GM12878 (cell line): ENCODE results near the gene CDC20B. TPM values are rescaled to one million over a fixed set of nuclear protein-coding genes. Genes with fewer than 3 reads are reported as not detected.

Experiments
- ATAC-seq: fragments of 200-7000 bp; cut with Tn5 transposase; 3 replicates; pipeline ENCODE4 v1.9.1; 2020; ENCODE audit warnings: mild to moderate bottlenecking, moderate library complexity
- BruUV-seq: library from RNA; stranded (reverse); fragments of 400-500 nt; replicated peaks from 2 replicates; lab custom pipeline; 2021; lab: Mats Ljungman, UMichigan
- CTCF ChIA-PET: fragments of 300-600 bp; sonication (Branson Sonifier 250); formaldehyde crosslinking; extraction: SDS; loops from one replicate; lab custom pipeline; 2021; ENCODE audit warnings: inconsistent platforms; lab: Yijun Ruan, JAX
- POLR2A ChIA-PET: fragments of 350-600 bp; formaldehyde crosslinking; extraction: SDS; loops from one replicate; lab custom pipeline; 2021; ENCODE audit warnings: inconsistent platforms; lab: Charles Lee
- RAD21 ChIA-PET: fragments of 300-600 bp; sonication (Branson Sonifier 250); formaldehyde crosslinking; loops from one replicate; lab custom pipeline; 2023; ENCODE audit warnings: antibody characterized with exemption; ENCODE audit not compliant: unreplicated experiment; lab: Charles Lee
- SMC1A ChIA-PET: fragments of 300-600 bp; sonication (Branson Sonifier 250); formaldehyde crosslinking; loops from one replicate; lab custom pipeline; 2023; ENCODE audit not compliant: unreplicated experiment, uncharacterized antibody; lab: Charles Lee
- DNase-seq: peaks from one replicate; pipeline ENCODE4 v3.0.0-alpha.2; 2011; ENCODE audit warnings: low read depth, low spot score
- FAIRE-seq: peaks from 3 replicates; lab custom pipeline; 2011; peaks lifted over from hg19 to GRCh38; lab: Jason Lieb, UNC
- H2AFZ ChIP-seq: 2 replicates; pipeline ENCODE4 v1.6.0; 2011; ENCODE audit warnings: low read depth, low read length, control low read depth; ENCODE audit not compliant: control insufficient read depth
- H3K27ac ChIP-seq: 2 replicates; pipeline ENCODE4 v1.5.1; 2011; ENCODE audit warnings: control low read depth; ENCODE audit not compliant: control insufficient read depth, insufficient read depth
- H3K27me3 ChIP-seq, 2 experiments: replicated peaks in 1 of 2; 2 replicates each; pipeline versions ENCODE4 v1.6.0 to v1.6.1; 2011; ENCODE audit warnings: low read length in 1 of 2; ENCODE audit not compliant: control insufficient read depth in 2 of 2, insufficient read depth in 2 of 2
- H3K36me3 ChIP-seq, 2 experiments: 2 replicates each; pipeline ENCODE4 v1.5.1; 2011; ENCODE audit warnings: low read length in 1 of 2; ENCODE audit not compliant: control insufficient read depth in 2 of 2, insufficient read depth in 2 of 2
- H3K4me1 ChIP-seq: 2 replicates; pipeline ENCODE4 v1.6.1; 2011; ENCODE audit warnings: mild to moderate bottlenecking, low read length, moderate library complexity, mixed read lengths; ENCODE audit not compliant: control insufficient read depth, insufficient read depth
- H3K4me2 ChIP-seq: 2 replicates; pipeline ENCODE4 v1.6.0; 2011; ENCODE audit warnings: control low read depth; ENCODE audit not compliant: control insufficient read depth, insufficient read depth
- H3K4me3 ChIP-seq: fragments of 200-600 bp; sonication (generic); 2 replicates; pipeline ENCODE4 v1.5.1; 2016
- H3K79me2 ChIP-seq: 2 replicates; pipeline ENCODE4 v1.6.0; 2011; ENCODE audit warnings: low read length; ENCODE audit not compliant: control insufficient read depth, insufficient read depth
- H3K9ac ChIP-seq: 2 replicates; pipeline ENCODE4 v1.8.0; 2011; ENCODE audit warnings: low read length, control low read depth, mixed read lengths; ENCODE audit not compliant: control insufficient read depth, insufficient read depth
- H3K9me3 ChIP-seq: replicated peaks from 3 replicates; pipeline ENCODE4 v1.5.1; 2011; ENCODE audit warnings: mild to moderate bottlenecking, low read length; ENCODE audit not compliant: control insufficient read depth, insufficient read depth
- H4K20me1 ChIP-seq: 2 replicates; pipeline ENCODE4 v1.6.0; 2011; ENCODE audit not compliant: control insufficient read depth, insufficient read depth
- EGR1 ChIP-seq, 2 experiments: IDR thresholded peaks; 1 replicate in 1 of 2; 2 replicates in 1 of 2; pipeline ENCODE4 v1.6.1; 2011 to 2012; ENCODE audit warnings: low read depth in 2 of 2, low read length in 2 of 2, borderline replicate concordance in 1 of 2, mild to moderate bottlenecking in 1 of 2, moderate library complexity in 1 of 2
- IRF4 ChIP-seq: IDR thresholded peaks from 2 replicates; pipeline ENCODE4 v1.6.1; 2011; ENCODE audit warnings: low read depth, low read length
- IRF5 ChIP-seq: fragments of 450-650 bp; IDR thresholded peaks from 2 replicates; pipeline ENCODE4 v1.6.1; 2017; ENCODE audit warnings: borderline replicate concordance
- JUNB ChIP-seq: IDR thresholded peaks from 2 replicates; pipeline ENCODE4 v1.6.1; 2016; ENCODE audit warnings: antibody characterized with exemption, mild to moderate bottlenecking
- MAX ChIP-seq: IDR thresholded peaks from 2 replicates; pipeline ENCODE4 v1.6.1; 2012; ENCODE audit warnings: low read depth, low read length, improper control_type of control experiment
- NBN ChIP-seq: fragments of 450-650 bp; IDR thresholded peaks from 2 replicates; pipeline ENCODE4 v1.6.1; 2016
- NFYA ChIP-seq: IDR thresholded peaks from 2 replicates; pipeline ENCODE4 v1.6.1; 2011; ENCODE audit warnings: low read depth, mild to moderate bottlenecking, low read length, improper control_type of control experiment, borderline replicate concordance
- NRF1 ChIP-seq: conservative IDR thresholded peaks from 2 replicates; pipeline ENCODE4 v1.6.1; 2011; ENCODE audit warnings: mild to moderate bottlenecking, low read depth, low read length, improper control_type of control experiment
- RAD21 ChIP-seq: IDR thresholded peaks from 2 replicates; pipeline ENCODE4 v1.6.1; 2011; ENCODE audit warnings: mild to moderate bottlenecking, low read depth, low read length, moderate library complexity; ENCODE audit not compliant: insufficient read depth
- RBBP5 ChIP-seq: fragments of 200-600 bp; sonication (generic); conservative IDR thresholded peaks from 2 replicates; pipeline ENCODE4 v1.6.1; 2016
- RELA ChIP-seq: fragments of 450-650 bp; IDR thresholded peaks from 2 replicates; pipeline ENCODE4 v1.8.0; 2014; ENCODE audit warnings: borderline replicate concordance; ENCODE audit not compliant: partially characterized antibody
- RFX5 ChIP-seq: IDR thresholded peaks from 2 replicates; pipeline ENCODE4 v1.6.1; 2011; ENCODE audit warnings: low read depth, low read length, improper control_type of control experiment
- STAT3 ChIP-seq: IDR thresholded peaks from 2 replicates; pipeline ENCODE4 v1.6.1; 2011; ENCODE audit warnings: low read depth, low read length, improper control_type of control experiment
- TCF12 ChIP-seq: IDR thresholded peaks from 2 replicates; pipeline ENCODE4 v1.6.1; 2011; ENCODE audit warnings: low read depth, mild to moderate bottlenecking, low read length
- YY1 ChIP-seq: IDR thresholded peaks from 2 replicates; pipeline ENCODE4 v1.6.1; 2011; ENCODE audit warnings: low read depth, mild to moderate bottlenecking, low read length
- ZNF622 ChIP-seq: fragments of 450-650 bp; IDR thresholded peaks from 2 replicates; pipeline ENCODE4 v1.6.1; 2017; ENCODE audit warnings: mild to moderate bottlenecking, inconsistent platforms
- WGBS: methylation state at CpG from one replicate; pipeline ENCODE4 v1.1.6; 2016; ENCODE audit warnings: low lambda C conversion rate; ENCODE audit not compliant: insufficient replicate concordance, insufficient coverage; ENCODE audit errors: missing lambda C conversion rate; 5-methylcytosine and 5-hydroxymethylcytosine counted together
- in situ Hi-C: fragments of 300-500 bp; cut with MboI; formaldehyde crosslinking; loops from 9 replicates; pipeline ENCODE4 v1.14.3; 2018; ENCODE audit warnings: mixed read lengths
- intact Hi-C: fragments of 100-400 bp; cut with micrococcal nuclease; formaldehyde crosslinking; loops from one replicate; pipeline ENCODE4 v1.14.2; 2022; ENCODE audit not compliant: unreplicated experiment
- polyA plus RNA-seq, 11 experiments: library from polyadenylated mRNA; depleted of rRNA in 4 of 11; unstranded in 6 of 11; stranded (reverse) in 5 of 11; fragments of >200 nt; fragmentation: Nextera tagmentation in 4 of 11; fragmentation: Illumina TruSeq in 1 of 11; extraction: Ambion mirVana in 4 of 11; extraction: Trizol in 1 of 11; gene quantifications; 1 replicate in 1 of 11; 2 replicates in 10 of 11; pipeline versions ENCODE4 v1.2.1 to v1.2.3, GENCODE V29; 2011 to 2016; ENCODE audit warnings: inconsistent platforms in 2 of 11, missing spikeins in 2 of 11, low read depth in 1 of 11
- total RNA-seq, 4 experiments: library from RNA; depleted of rRNA in 3 of 4; stranded (reverse); fragments of >200 nt in 3 of 4; fragmentation: Illumina TruSeq in 1 of 4; extraction: Trizol in 1 of 4; gene quantifications; 2 replicates each; pipeline versions ENCODE4 v1.2.1 to v1.2.3, GENCODE V29; 2013 to 2021

Gene CDC20B
- total and polyA plus RNA-seq, 10 of the 15 experiments (the other 5 are each of a cell fraction or from before 2014, with no cell fraction given), result 0.05 to 0.11 TPM; not detected in 8

GRCh38 chr5:55180016-55180415, 7.0 kb upstream of the CDC20B start:
- no peak overlapping the region for H3K9ac ChIP-seq
- H2AFZ ChIP-seq, result no peak overlapping the region
- no peak overlapping the region for H3K4me3 ChIP-seq
- H3K27ac ChIP-seq, result no peak overlapping the region
- SMC1A ChIA-PET, result no interaction called here
- peaks cover 0 to 11% of the 10 kb centered on the region in 2 experiments; a peak in 3 of 4 replicates for H3K27me3 ChIP-seq
- DNase-seq (no peak), FAIRE-seq (no peak), ATAC-seq (no peak)
- no peaks in the 10 kb centered on the region for H3K36me3 ChIP-seq
- H3K79me2 ChIP-seq, result no peaks in the 10 kb centered on the region
- no peaks in the 10 kb centered on the region for H4K20me1 ChIP-seq
- intact Hi-C loops (no loop called here), in situ Hi-C loops (no loop called here)
- BruUV-seq, result no TSS peak
- no peak for TF ChIP-seq YY1
- TF ChIP-seq EGR1 (IDR thresholded peaks at IDR 0.05; ENCODE audit: borderline replicate concordance in 1 of 2, low read depth in 2 of 2, low read length in 2 of 2), result no peak
- no peak for TF ChIP-seq TCF12
- no peak for TF ChIP-seq IRF4
- no peak for TF ChIP-seq RFX5
- TF ChIP-seq NFYA, result no peak
- CTCF ChIA-PET, result no interaction called here
- POLR2A ChIA-PET, result no interaction called here
- no peak overlapping the region for H3K4me2 ChIP-seq
- H3K4me1 ChIP-seq, result peaks cover 3% of the 10 kb centered on the region; the same call in 1 of the 2 replicates
- no peaks in the 10 kb centered on the region; the same call in 2 of the 3 replicates for H3K9me3 ChIP-seq
- RAD21 ChIA-PET, result no interaction called here
- WGBS, result 4% methylated on average over 1 of the region's 1 CpG

GRCh38 chr5:55177078-55177477, 4.1 kb upstream of the CDC20B start:
- Histone ChIP-seq H3K27me3 (peaks cover 3 to 21% of the 10 kb centered on the region in 2 experiments; a peak in 3 of 4 replicates), H3K4me3 (no peak overlapping the region), H3K79me2 (no peaks in the 10 kb centered on the region), H2AFZ (no peak overlapping the region), H3K36me3 (no peaks in the 10 kb centered on the region), H4K20me1 (no peaks in the 10 kb centered on the region), H3K27ac (no peak overlapping the region), H3K4me1 (peaks cover 9% of the 10 kb centered on the region), H3K9ac (no peak overlapping the region), H3K9me3 (no peaks in the 10 kb centered on the region; the same call in 2 of the 3 replicates), H3K4me2 (no peak overlapping the region)
- ATAC-seq (no peak), FAIRE-seq (no peak), DNase-seq (no peak)
- WGBS, result 0% methylated on average over 2 of the region's 2 CpGs
- in situ Hi-C loops, result loop anchor here (10.0 kb wide), 1 partner anchor 1018 kb away; no protein-coding TSS in a partner anchor
- ChIA-PET POLR2A (no interaction called here), RAD21 (no interaction called here), CTCF (interaction anchor here (0.7 to 1.3 kb wide), 2 partner anchors 31 to 232 kb away, joined by 3 read pairs; no protein-coding TSS in a partner anchor), SMC1A (no interaction called here)
- BruUV-seq, result no TSS peak
- intact Hi-C loops, result loop anchor here (10.0 kb wide), 2 partner anchors 728 to 1088 kb away; no protein-coding TSS in a partner anchor
- no peak for TF ChIP-seq RAD21
- no peak for TF ChIP-seq STAT3
- TF ChIP-seq NBN, result no peak
- TF ChIP-seq RELA, result no peak
- TF ChIP-seq RBBP5, result no peak
- no peak for TF ChIP-seq JUNB
- no peak for TF ChIP-seq MAX
- no peak for TF ChIP-seq IRF5
- no peak for TF ChIP-seq NRF1
- TF ChIP-seq ZNF622, result no peak
